Stimulated activated effector memory CD8-positive, alpha-beta T cell treated with anti-CD3 and anti-CD28 coated beads, Interleukin-12 subunit alpha, Interleukin-12 subunit beta, amount 100 ng/mL, for 72 hours (primary cell): Measurements from ENCODE around the gene AGPAT2.
A peak's percentile ranks its signal among the peaks of the same experiment; 100 is the strongest.

Source experiments
- ATAC-seq: fragments of 150-1000 bp; cut with Tn5 transposase; 2 replicates; pipeline ENCODE4 v1.10.0; 2021
- DNase-seq, 2 donors: peaks; one replicate each; pipeline ENCODE4 v3.0.0; 2021 to 2022; ENCODE audit warnings: low spot score in 2 of 2
- H3K27ac Mint-ChIP-seq: one replicate; pipeline ENCODE4 v1.8.0; 2022; ENCODE audit warnings: mild to moderate bottlenecking, mixed read lengths
- H3K36me3 Mint-ChIP-seq: one replicate; pipeline ENCODE4 v1.8.0; 2022; ENCODE audit warnings: mild to moderate bottlenecking, mixed read lengths
- H3K4me1 Mint-ChIP-seq: one replicate; pipeline ENCODE4 v1.8.0; 2022; ENCODE audit warnings: mixed read lengths
- H3K4me3 Mint-ChIP-seq: one replicate; pipeline ENCODE4 v1.8.0; 2022; ENCODE audit warnings: mild to moderate bottlenecking, mixed read lengths
- H3K9me3 Mint-ChIP-seq: one replicate; pipeline ENCODE4 v1.8.0; 2022; ENCODE audit warnings: mixed read lengths

The AGPAT2 gene

DNA sequence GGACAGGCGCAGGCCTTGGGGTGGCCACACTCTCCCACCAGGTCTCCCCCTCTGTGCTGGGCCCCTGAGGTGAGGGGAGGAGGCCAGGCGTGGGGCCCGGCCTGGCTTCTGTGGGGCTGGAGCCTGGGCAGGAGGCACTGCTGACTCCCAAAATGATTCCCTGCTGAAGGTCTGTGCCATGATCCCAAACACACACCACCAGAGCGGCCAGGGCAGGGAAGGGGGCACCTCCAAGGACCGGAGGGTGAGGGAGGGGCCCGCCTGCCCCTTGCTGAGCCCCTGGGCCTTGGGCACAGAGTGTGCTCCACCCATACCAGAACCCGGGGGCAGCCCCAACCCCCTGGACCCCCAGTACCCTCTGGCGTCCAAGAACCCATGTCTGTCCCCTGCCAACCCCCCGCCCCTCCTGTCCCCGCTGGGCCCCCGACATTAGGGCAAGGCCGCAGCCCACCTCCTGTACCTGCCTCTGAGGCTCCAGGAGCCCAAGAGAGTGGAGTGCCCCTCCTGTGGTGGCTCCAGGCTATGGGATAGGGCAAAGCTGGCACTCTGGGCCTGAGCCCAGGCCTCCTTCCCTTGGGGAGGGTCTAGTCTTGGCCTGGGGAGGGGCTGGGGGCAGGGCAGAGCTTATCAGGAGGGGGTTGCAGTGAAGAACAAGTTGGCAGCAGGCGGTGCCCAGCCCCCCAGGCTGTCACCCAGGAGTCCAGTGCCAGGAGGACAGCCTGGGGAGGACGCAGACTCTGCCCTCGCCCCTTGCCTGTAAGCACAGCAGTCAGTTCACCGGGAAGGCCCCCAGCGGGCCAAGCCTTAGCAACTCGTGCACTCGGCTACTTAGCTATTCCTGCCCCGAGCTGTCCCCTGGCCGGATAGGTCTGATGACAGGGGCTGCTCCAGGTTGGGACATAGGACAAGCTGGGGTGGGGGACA is 27.1 kb downstream of the AGPAT2 start:
- Mint-ChIP-seq H3K36me3 (no peaks in the 10 kb centered on the region), H3K27ac (no peak overlapping the region), H3K4me1 (peaks cover 4% of the 10 kb centered on the region), H3K4me3 (no peak overlapping the region), H3K9me3 (no peaks in the 10 kb centered on the region)
- no peak for ATAC-seq
- DNase-seq: no peak

DNA sequence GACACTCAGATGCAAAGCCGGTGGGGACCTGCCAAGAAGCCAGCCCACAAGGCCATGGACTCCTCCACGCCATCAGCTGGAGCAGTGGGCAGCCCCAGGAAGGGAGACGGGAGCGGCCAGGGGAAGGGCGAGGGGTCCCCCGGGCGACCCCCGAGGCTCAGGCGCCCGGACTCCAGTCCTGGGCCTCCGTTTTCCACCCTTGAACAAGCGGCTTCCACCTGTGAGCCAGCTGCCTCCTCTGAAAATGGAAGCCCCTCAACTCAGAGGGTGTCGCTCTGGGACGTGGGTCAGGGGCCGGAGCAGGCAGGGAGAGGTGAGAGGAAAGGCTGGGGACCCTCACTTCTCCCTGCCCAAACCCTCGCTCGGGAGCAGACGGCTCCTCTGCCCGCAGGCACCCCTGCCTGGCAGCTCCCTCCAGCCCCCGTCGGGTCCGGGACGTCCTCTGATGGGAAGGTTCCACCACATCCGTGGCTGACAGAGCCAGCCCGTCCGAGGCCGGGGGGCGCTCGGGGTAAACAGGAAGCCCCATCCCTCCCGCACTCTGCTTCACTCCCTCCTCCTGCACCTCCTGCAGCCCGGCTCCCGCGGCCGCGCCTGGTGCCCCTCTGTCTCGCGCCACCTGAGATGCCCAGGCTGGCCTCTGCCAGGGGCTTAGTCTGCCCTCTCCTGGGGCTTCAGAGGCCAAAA is 28.3 kb downstream of the AGPAT2 start:
- DNase-seq (no peak), ATAC-seq (no peak)
- Mint-ChIP-seq H3K9me3 (no peaks in the 10 kb centered on the region), H3K4me1 (no peaks in the 10 kb centered on the region), H3K4me3 (no peak overlapping the region), H3K36me3 (no peaks in the 10 kb centered on the region), H3K27ac (no peak overlapping the region)

DNA sequence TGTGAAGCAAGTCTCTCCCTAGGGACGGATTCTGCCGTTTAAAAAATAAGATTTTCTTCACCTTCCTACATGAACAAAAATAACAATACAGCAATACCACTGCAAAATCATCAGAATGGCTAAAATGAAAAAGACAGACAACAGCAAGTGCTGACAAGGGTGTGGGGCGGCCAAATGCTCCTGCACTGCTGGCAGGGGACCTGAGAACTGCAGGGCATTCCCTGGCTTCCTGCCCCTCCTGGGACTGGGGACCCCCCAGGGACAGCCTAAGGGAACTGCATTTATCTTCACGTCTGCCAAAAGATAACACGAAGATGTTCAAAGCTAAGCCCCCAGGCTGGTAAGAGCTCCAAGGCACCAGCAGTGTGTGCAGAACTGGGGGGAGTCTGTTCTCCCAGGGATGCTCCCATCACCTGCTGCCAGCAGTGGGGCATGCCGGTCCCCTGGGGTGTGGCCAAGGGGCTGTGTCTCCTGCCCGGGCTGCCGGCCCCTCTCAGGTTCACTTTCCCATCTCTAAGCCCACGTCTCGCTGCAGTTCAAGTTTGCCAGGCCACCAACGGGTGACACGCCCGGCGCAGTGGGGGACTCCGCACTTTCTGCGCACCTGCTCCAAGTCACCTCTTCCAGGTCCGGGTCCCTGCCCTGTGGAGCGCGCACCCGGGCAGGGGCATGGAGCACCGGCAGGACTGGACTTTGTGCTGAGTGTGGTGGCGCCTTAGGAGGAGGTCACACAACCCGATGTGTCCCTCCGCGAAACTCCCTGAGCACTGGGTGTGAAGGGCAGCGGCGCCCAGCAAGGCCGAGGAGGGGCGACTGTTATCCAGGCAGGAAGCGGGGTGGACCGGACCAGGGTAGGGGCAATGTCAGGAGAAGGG is 29.0 kb downstream of the AGPAT2 start:
- Mint-ChIP-seq H3K4me1 (no peaks in the 10 kb centered on the region), H3K9me3 (no peaks in the 10 kb centered on the region), H3K36me3 (no peaks in the 10 kb centered on the region), H3K4me3 (no peak overlapping the region), H3K27ac (peak overlapping the region; percentile 43)
- no peak for ATAC-seq
- DNase-seq: no peak

GRCh38 chr9:136656795-136657611 is 30.3 kb downstream of the AGPAT2 start:
- Mint-ChIP-seq H3K27ac (no peak overlapping the region), H3K4me1 (no peaks in the 10 kb centered on the region), H3K36me3 (no peaks in the 10 kb centered on the region), H3K4me3 (no peak overlapping the region), H3K9me3 (no peaks in the 10 kb centered on the region)
- no peak for DNase-seq
- no peak for ATAC-seq

GRCh38 chr9:136656183-136656738 is 31.0 kb downstream of the AGPAT2 start:
- Mint-ChIP-seq H3K4me3 (no peak overlapping the region), H3K9me3 (no peaks in the 10 kb centered on the region), H3K4me1 (no peaks in the 10 kb centered on the region), H3K36me3 (no peaks in the 10 kb centered on the region), H3K27ac (no peak overlapping the region)
- DNase-seq (no peak), ATAC-seq (no peak)

DNA sequence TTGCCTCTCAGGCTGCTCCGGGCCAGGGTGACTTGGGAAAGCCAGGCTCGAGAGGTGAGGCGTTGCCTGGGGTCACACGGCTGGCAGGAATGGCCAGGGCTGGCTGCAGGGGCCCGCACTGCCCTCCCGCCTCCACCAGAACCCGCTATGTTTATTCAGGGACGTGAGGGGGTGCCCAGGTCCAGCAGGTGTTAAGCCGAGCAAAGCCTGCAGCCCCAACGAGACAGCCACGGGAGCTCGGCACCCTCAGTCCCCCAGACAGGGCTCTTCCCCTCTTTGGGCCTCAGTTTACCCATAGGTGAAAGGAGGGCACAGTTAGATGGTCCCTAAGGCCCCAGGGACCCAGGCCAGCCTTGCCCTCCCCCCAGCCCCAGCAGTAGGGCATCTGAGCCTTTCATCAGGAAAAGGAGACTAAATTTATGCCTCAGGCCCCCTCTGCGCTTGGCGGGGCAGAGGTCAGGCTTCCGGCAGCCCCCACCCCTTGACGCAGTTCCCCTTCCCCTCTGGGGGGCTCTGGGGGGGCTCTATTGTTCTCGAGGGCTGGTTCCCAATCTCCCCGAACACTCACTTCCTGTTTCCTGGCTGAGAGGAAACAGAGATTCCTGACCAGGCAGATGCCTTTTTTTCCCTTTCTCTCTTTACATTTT is 31.6 kb downstream of the AGPAT2 start:
- DNase-seq (no peak), ATAC-seq (no peak)
- Mint-ChIP-seq H3K27ac (no peak overlapping the region), H3K4me1 (no peaks in the 10 kb centered on the region), H3K36me3 (no peaks in the 10 kb centered on the region), H3K9me3 (no peaks in the 10 kb centered on the region), H3K4me3 (no peak overlapping the region)

DNA sequence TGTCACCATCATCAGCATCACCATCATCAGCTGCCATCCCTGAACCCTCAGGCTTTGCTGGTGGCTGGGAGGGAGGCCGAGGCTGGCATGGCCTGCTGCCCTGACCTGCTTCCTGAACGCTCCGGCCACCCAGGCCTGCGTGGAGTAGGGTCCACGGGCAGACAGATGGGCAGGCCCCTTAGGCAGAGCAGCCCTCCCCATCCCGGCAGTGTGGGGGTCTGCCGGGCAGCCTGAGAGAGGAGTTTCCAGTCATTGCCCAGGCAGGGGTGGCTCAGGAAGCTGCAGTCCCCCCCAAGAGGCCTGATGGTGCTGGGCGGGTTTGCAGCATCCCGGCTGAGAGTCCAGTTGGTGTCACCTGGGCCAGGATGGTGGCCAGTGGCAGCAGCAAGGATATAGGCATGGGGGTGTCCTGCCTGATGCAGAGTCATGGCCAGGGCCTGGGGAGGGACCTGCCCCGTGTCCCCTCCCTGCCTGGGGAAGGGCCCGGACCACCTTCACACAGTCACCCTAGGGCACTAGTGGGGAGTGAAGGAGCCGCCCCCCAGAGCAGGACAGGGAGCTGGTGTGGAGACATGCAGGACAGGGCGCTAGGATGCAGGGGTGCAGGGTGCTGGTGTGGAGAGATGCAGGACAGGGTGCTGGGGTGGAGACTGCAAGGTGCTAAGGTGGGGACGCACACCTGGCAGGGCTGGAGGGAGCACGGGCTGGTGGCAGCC is 32.3 kb downstream of the AGPAT2 start:
- Mint-ChIP-seq H3K36me3 (no peaks in the 10 kb centered on the region), H3K4me1 (no peaks in the 10 kb centered on the region), H3K9me3 (no peaks in the 10 kb centered on the region), H3K27ac (no peak overlapping the region), H3K4me3 (no peak overlapping the region)
- ATAC-seq: no peak
- no peak for DNase-seq

GRCh38 chr9:136653323-136654079 is 33.8 kb downstream of the AGPAT2 start:
- no peaks in the 10 kb centered on the region for H3K4me1 Mint-ChIP-seq
- H3K9me3 Mint-ChIP-seq: no peaks in the 10 kb centered on the region
- H3K4me3 Mint-ChIP-seq: no peak overlapping the region
- H3K27ac Mint-ChIP-seq: no peak overlapping the region
- DNase-seq: no peak
- H3K36me3 Mint-ChIP-seq: no peaks in the 10 kb centered on the region
- ATAC-seq: no peak

- H3K4me1 Mint-ChIP-seq: no peaks in the 10 kb centered on the region
- no peaks in the 10 kb centered on the region for H3K9me3 Mint-ChIP-seq
- no peak overlapping the region for H3K27ac Mint-ChIP-seq
- DNase-seq: no peak
- H3K4me3 Mint-ChIP-seq: no peak overlapping the region
- ATAC-seq: no peak
- H3K36me3 Mint-ChIP-seq: no peaks in the 10 kb centered on the region
These were observed 35.4 kb downstream of the AGPAT2 start for GRCh38 chr9:136651860-136652259.

DNA sequence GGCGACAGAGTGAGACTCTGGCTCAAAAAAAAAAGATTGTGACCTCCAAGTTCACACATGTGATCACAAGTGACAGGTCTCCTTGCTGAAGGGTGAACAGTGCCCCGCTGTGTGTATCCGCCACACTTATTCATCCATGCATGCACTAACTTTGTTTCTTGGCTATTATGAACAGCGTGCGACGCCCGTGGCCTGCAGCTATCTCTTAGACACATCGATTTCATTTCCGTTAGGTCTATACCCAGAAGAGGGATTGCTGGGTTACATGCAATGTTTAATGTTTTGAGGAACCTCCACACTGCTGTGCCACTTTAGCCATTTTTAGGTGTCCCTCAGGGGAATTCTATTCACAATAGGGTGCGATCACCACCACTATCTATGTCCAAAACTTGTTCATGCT is 36.6 kb downstream of the AGPAT2 start:
- DNase-seq (no peak), ATAC-seq (no peak)
- Mint-ChIP-seq H3K36me3 (no peaks in the 10 kb centered on the region), H3K27ac (no peak overlapping the region), H3K4me1 (no peaks in the 10 kb centered on the region), H3K9me3 (no peaks in the 10 kb centered on the region), H3K4me3 (no peak overlapping the region)

DNA sequence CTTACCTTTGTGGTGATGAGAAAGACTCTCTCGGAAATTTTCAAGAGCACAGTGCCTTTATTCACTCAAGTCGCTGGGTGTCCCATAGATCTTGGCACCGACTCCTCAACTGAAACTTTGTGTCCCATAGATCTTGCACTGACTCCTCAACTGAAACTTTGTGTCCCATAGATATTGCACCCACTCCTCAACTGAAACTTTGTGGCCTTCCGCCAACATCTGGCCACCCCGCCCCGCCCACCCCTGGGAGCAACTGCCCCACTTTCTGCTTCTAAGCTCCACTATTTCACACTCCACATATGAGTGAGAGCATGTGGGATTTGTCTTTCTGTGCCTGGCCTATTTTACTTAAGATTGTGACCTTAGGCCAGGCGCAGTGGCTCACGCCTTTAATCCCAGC is 37.2 kb downstream of the AGPAT2 start:
- H3K27ac Mint-ChIP-seq: no peak overlapping the region
- H3K9me3 Mint-ChIP-seq: no peaks in the 10 kb centered on the region
- no peak for DNase-seq
- no peak overlapping the region for H3K4me3 Mint-ChIP-seq
- no peaks in the 10 kb centered on the region for H3K36me3 Mint-ChIP-seq
- ATAC-seq: no peak
- no peaks in the 10 kb centered on the region for H3K4me1 Mint-ChIP-seq

GRCh38 chr9:136648751-136649150 is 38.5 kb downstream of the AGPAT2 start:
- H3K36me3 Mint-ChIP-seq: no peaks in the 10 kb centered on the region
- DNase-seq (no peak), ATAC-seq (no peak)
- no peaks in the 10 kb centered on the region for H3K4me1 Mint-ChIP-seq
- no peak overlapping the region for H3K4me3 Mint-ChIP-seq
- H3K9me3 Mint-ChIP-seq: no peaks in the 10 kb centered on the region
- H3K27ac Mint-ChIP-seq: no peak overlapping the region
